Natural killer cell (primary cell): ENCODE data around the gene TMIGD2. TPM values are rescaled to one million over a fixed set of nuclear protein-coding genes. Genes with fewer than 3 reads are reported as not detected.

Experiments used
- ATAC-seq, 3 donors: fragments of 150-1000 bp in 2 of 3; fragments of 200-7000 bp in 1 of 3; cut with Tn5 transposase; 1 replicate in 1 of 3; 2 replicates in 2 of 3; pipeline ENCODE4 v1.10.0; 2021; ENCODE audit warnings: mild to moderate bottlenecking in 2 of 3, moderate library complexity in 2 of 3
- DNase-seq, 2 donors: peaks; one replicate each; pipeline versions ENCODE4 v3.0.0 to v3.0.0-alpha.2; 2013 to 2021; ENCODE audit warnings: mixed read lengths in 1 of 2
- H3K27ac ChIP-seq: one replicate; pipeline ENCODE4 v1.5.1; 2013; ENCODE audit warnings: mild to moderate bottlenecking, low read length
- H3K27me3 ChIP-seq: one replicate; pipeline ENCODE4 v1.6.1; 2013; ENCODE audit warnings: low read length; ENCODE audit not compliant: control insufficient read depth, insufficient read depth
- H3K36me3 ChIP-seq: one replicate; pipeline ENCODE4 v1.6.1; 2013; ENCODE audit warnings: low read length; ENCODE audit not compliant: control insufficient read depth, insufficient read depth
- H3K4me1 ChIP-seq: one replicate; pipeline ENCODE4 v1.6.1; 2013; ENCODE audit warnings: low read length; ENCODE audit not compliant: control insufficient read depth, insufficient read depth
- H3K4me3 ChIP-seq: one replicate; pipeline ENCODE4 v1.5.1; 2013; ENCODE audit warnings: low read length
- H3K9me3 ChIP-seq: one replicate; pipeline ENCODE4 v1.6.1; 2013; ENCODE audit warnings: low read length; ENCODE audit not compliant: control insufficient read depth, insufficient read depth
- H3K27ac Mint-ChIP-seq, 2 donors: one replicate each; pipeline ENCODE4 v1.8.0; 2022; ENCODE audit warnings: mild to moderate bottlenecking in 2 of 2, mixed read lengths in 2 of 2, moderate library complexity in 1 of 2
- H3K27me3 Mint-ChIP-seq, 2 donors: one replicate each; pipeline ENCODE4 v1.8.0; 2022; ENCODE audit warnings: low read depth in 2 of 2, mixed read lengths in 2 of 2
- H3K36me3 Mint-ChIP-seq: one replicate; pipeline ENCODE4 v1.8.0; 2022; ENCODE audit warnings: mixed read lengths
- H3K4me1 Mint-ChIP-seq, 2 donors: one replicate each; pipeline ENCODE4 v1.8.0; 2022; ENCODE audit warnings: mixed read lengths in 2 of 2
- H3K4me3 Mint-ChIP-seq: one replicate; pipeline ENCODE4 v1.8.0; 2022; ENCODE audit warnings: mild to moderate bottlenecking, moderate library complexity, mixed read lengths
- H3K9me3 Mint-ChIP-seq, 2 donors: one replicate each; pipeline ENCODE4 v1.8.0; 2022; ENCODE audit warnings: mixed read lengths in 2 of 2
- CTCF ChIP-seq: fragments of 200-600 bp; IDR thresholded peaks from one replicate; pipeline ENCODE4 v1.8.0; 2022; ENCODE audit warnings: antibody characterized with exemption
- WGBS: methylation state at CpG from one replicate; pipeline ENCODE4 v1.1.7; 2013; ENCODE audit warnings: missing lambda C conversion rate; ENCODE audit not compliant: insufficient coverage; 5-methylcytosine and 5-hydroxymethylcytosine counted together
- intact Hi-C: fragments of 100-400 bp; cut with micrococcal nuclease; formaldehyde crosslinking; loops from one replicate; pipeline ENCODE4 v1.14.2; 2022
- total RNA-seq, 4 donors: library from RNA; stranded (reverse); fragments of 120-200 nt in 1 of 4; gene quantifications; one replicate each; pipeline versions ENCODE4 v1.2.3 to v1.2.4, GENCODE V29; 2013 to 2022

TMIGD2 gene
- total RNA-seq, 3 donors from 2014 or later (not counting 1 experiment from before 2014, with no cell fraction given): 33.8 to 45.3 (median 41.1) TPM

GRCh38 chr19:4319067-4319718, 17.0 kb upstream of the TMIGD2 start:
- Histone ChIP-seq H3K36me3 (no peaks in the 10 kb centered on the region), H3K4me1 (no peaks in the 10 kb centered on the region), H3K4me3 (no peak overlapping the region), H3K27me3 (no peaks in the 10 kb centered on the region), H3K9me3 (no peaks in the 10 kb centered on the region), H3K27ac (no peak overlapping the region)
- no peaks in the 10 kb centered on the region for H3K27me3 Mint-ChIP-seq
- WGBS: 100% methylated on average over 2 of the region's 2 CpGs
- peaks cover 0 to 2% of the 10 kb centered on the region in 2 donors for H3K9me3 Mint-ChIP-seq
- DNase-seq (no peak), ATAC-seq (no peak)
- no peak overlapping the region for H3K27ac Mint-ChIP-seq
- intact Hi-C loops: no loop called here
- no peaks in the 10 kb centered on the region for H3K4me1 Mint-ChIP-seq
- no peaks in the 10 kb centered on the region for H3K36me3 Mint-ChIP-seq
- no peak for TF ChIP-seq CTCF
- H3K4me3 Mint-ChIP-seq: no peak overlapping the region

GRCh38 chr19:4318460-4318859, 16.3 kb upstream of the TMIGD2 start:
- Mint-ChIP-seq H3K36me3 (no peaks in the 10 kb centered on the region), H3K4me3 (no peak overlapping the region), H3K9me3 (peaks cover 0 to 2% of the 10 kb centered on the region in 2 donors), H3K27me3 (no peaks in the 10 kb centered on the region), H3K4me1 (no peaks in the 10 kb centered on the region), H3K27ac (no peak overlapping the region)
- TF ChIP-seq CTCF: no peak
- H3K27me3 ChIP-seq: no peaks in the 10 kb centered on the region
- WGBS: 93% methylated on average over 7 of the region's 7 CpGs
- DNase-seq (no peak), ATAC-seq (no peak)
- H3K4me1 ChIP-seq: no peaks in the 10 kb centered on the region
- no peak overlapping the region for H3K4me3 ChIP-seq
- no peaks in the 10 kb centered on the region for H3K36me3 ChIP-seq
- H3K27ac ChIP-seq: no peak overlapping the region
- intact Hi-C loops: no loop called here
- no peaks in the 10 kb centered on the region for H3K9me3 ChIP-seq

- Histone ChIP-seq H3K4me3 (no peak overlapping the region), H3K27ac (no peak overlapping the region), H3K27me3 (no peaks in the 10 kb centered on the region), H3K9me3 (no peaks in the 10 kb centered on the region), H3K4me1 (no peaks in the 10 kb centered on the region), H3K36me3 (no peaks in the 10 kb centered on the region)
- no peak for DNase-seq
- H3K4me1 Mint-ChIP-seq: no peaks in the 10 kb centered on the region
- no peak for ATAC-seq
- H3K27me3 Mint-ChIP-seq: no peaks in the 10 kb centered on the region
- H3K36me3 Mint-ChIP-seq: no peaks in the 10 kb centered on the region
- intact Hi-C loops: no loop called here
- 92% methylated on average over 9 of the region's 9 CpGs for WGBS
- no peak for TF ChIP-seq CTCF
- no peak overlapping the region for H3K27ac Mint-ChIP-seq
- no peak overlapping the region for H3K4me3 Mint-ChIP-seq
- H3K9me3 Mint-ChIP-seq: peaks cover 0 to 2% of the 10 kb centered on the region in 2 donors
Measured at GRCh38 chr19:4316956-4317355, 14.8 kb upstream of the TMIGD2 start.
